HG02840 (cell line): Measurements from ENCODE around the gene ATCAY.
"Not testable (repeated sequence)": the region's sequence is repeated elsewhere in the genome, so short reads cannot be mapped to it uniquely, and the experiment has no call there.

Experiments used
- ATAC-seq: cut with Tn5 transposase; IDR thresholded peaks from one replicate; pipeline ENCODE4 v1.9.1; 2021; ENCODE audit warnings: mild to moderate bottlenecking, moderate library complexity, moderate number of reproducible peaks; ENCODE audit not compliant: unreplicated experiment, low FRiP score

The ATCAY gene

GRCh38 chr19:3898426-3898825, 17.9 kb downstream of the ATCAY start:
- ATAC-seq: no peak

GRCh38 chr19:3899531-3900294, 19.2 kb downstream of the ATCAY start:
- ATAC-seq: no peak

GRCh38 chr19:3902317-3902973, 22.0 kb downstream of the ATCAY start:
- ATAC-seq: no peak

GRCh38 chr19:3904233-3904632, 23.7 kb downstream of the ATCAY start:
- no peak for ATAC-seq

- no peak for ATAC-seq
Observed at GRCh38 chr19:3907626-3908265, 27.3 kb downstream of the ATCAY start.

GRCh38 chr19:3908266-3909054, 28.0 kb downstream of the ATCAY start:
- no peak for ATAC-seq

GRCh38 chr19:3910105-3910504, 29.6 kb downstream of the ATCAY start:
- no peak for ATAC-seq

- no peak for ATAC-seq
Observed at GRCh38 chr19:3914199-3914598, 33.7 kb downstream of the ATCAY start.

- ATAC-seq: no peak
Observed at GRCh38 chr19:3916033-3916432, 35.5 kb downstream of the ATCAY start.

- ATAC-seq: no peak
Observed at GRCh38 chr19:3919793-3920192, 39.3 kb downstream of the ATCAY start.

GRCh38 chr19:3923096-3923758, 42.7 kb downstream of the ATCAY start:
- no peak for ATAC-seq

- no peak for ATAC-seq
Observed at GRCh38 chr19:3923912-3924311, 43.4 kb downstream of the ATCAY start.

GRCh38 chr19:3931041-3931440, 50.6 kb downstream of the ATCAY start:
- ATAC-seq: no peak

- no peak for ATAC-seq
Observed at GRCh38 chr19:3932931-3933810, 52.7 kb downstream of the ATCAY start, which contains the start of gene NMRK2. TSS of gene NMRK2 (plus strand) at chr19:3933069. CDS start at chr19:3933672, 603 bp downstream.

GRCh38 chr19:3936506-3937442, 56.3 kb downstream of the ATCAY start:
- no peak for ATAC-seq

- ATAC-seq: not testable (repeated sequence)
Observed at GRCh38 chr19:3938300-3938950, 57.9 kb downstream of the ATCAY start.

GRCh38 chr19:3942790-3943409, 62.4 kb downstream of the ATCAY start:
- no peak for ATAC-seq
